ENCODE measurements around the gene AMPD3.

AMPD3 gene

GRCh38 chr11:10476342-10476741, 21.3 kb downstream of the AMPD3 start:
- H3K36me3 ChIP-seq (replicated peaks; ENCODE audit: insufficient read depth, low read length), result no peaks in the 10 kb centered on the region
- H3K27ac ChIP-seq (ENCODE audit: low read length), result no peak overlapping the region
- no peaks in the 10 kb centered on the region for H3K4me1 ChIP-seq (ENCODE audit: low read length)
- no peak overlapping the region for H3K9ac ChIP-seq (ENCODE audit: low read length)
- H3K9me3 ChIP-seq (replicated peaks; ENCODE audit: insufficient read depth, low read length), result no peaks in the 10 kb centered on the region
- H2AFZ ChIP-seq (ENCODE audit: low read length), result no peak overlapping the region
- H3K9me2 ChIP-seq (replicated peaks; ENCODE audit: insufficient read depth, low read length), result no peaks in the 10 kb centered on the region
- TF ChIP-seq CTCF (IDR thresholded peaks at IDR 0.05; ENCODE audit: low read length) (no peak), EZH2 (optimal IDR thresholded peaks at IDR 0.05; ENCODE audit: low read depth, low read length) (no peak)
- H3K79me2 ChIP-seq (ENCODE audit: low read length), result no peaks in the 10 kb centered on the region; the same call in 1 of the 2 replicates
- H3K4me2 ChIP-seq (ENCODE audit: low read depth, low read length), result no peak overlapping the region
- no peaks in the 10 kb centered on the region for H3K27me3 ChIP-seq (replicated peaks; ENCODE audit: insufficient read depth, low read length)
- H3F3A ChIP-seq (ENCODE audit: insufficient read depth, low read length), result no peaks in the 10 kb centered on the region
- no peak for DNase-seq
- no peak overlapping the region for H3K4me3 ChIP-seq (ENCODE audit: low read length)
- H4K20me1 ChIP-seq (ENCODE audit: insufficient read depth, low read length), result no peaks in the 10 kb centered on the region; the same call in 1 of the 2 replicates

GRCh38 chr11:10476927-10477689, 22.0 kb downstream of the AMPD3 start:
- H3K9me2 ChIP-seq (replicated peaks; ENCODE audit: insufficient read depth, low read length), result no peaks in the 10 kb centered on the region
- DNase-seq, result no peak
- no peak for TF ChIP-seq CTCF (IDR thresholded peaks at IDR 0.05; ENCODE audit: low read length)
- TF ChIP-seq EZH2 (optimal IDR thresholded peaks at IDR 0.05; ENCODE audit: low read depth, low read length), result no peak
- TF ChIP-seq EZH2phosphoT487 (IDR thresholded peaks at IDR 0.05; ENCODE audit: low read length), result no peak
- H3K27ac ChIP-seq (ENCODE audit: low read length), result no peak overlapping the region
- H3K36me3 ChIP-seq (replicated peaks; ENCODE audit: insufficient read depth, low read length), result no peaks in the 10 kb centered on the region
- H3F3A ChIP-seq (ENCODE audit: insufficient read depth, low read length), result no peaks in the 10 kb centered on the region
- H3K4me3 ChIP-seq (ENCODE audit: low read length), result no peak overlapping the region
- H3K79me2 ChIP-seq (ENCODE audit: low read length), result no peaks in the 10 kb centered on the region; the same call in 1 of the 2 replicates
- no peaks in the 10 kb centered on the region for H3K27me3 ChIP-seq (replicated peaks; ENCODE audit: insufficient read depth, low read length)
- H3K4me2 ChIP-seq (ENCODE audit: low read depth, low read length), result no peak overlapping the region
- no peaks in the 10 kb centered on the region; the same call in 1 of the 2 replicates for H4K20me1 ChIP-seq (ENCODE audit: insufficient read depth, low read length)
- H3K9ac ChIP-seq (ENCODE audit: low read length), result no peak overlapping the region
- no peak overlapping the region for H2AFZ ChIP-seq (ENCODE audit: low read length)
- H3K4me1 ChIP-seq (ENCODE audit: low read length), result no peaks in the 10 kb centered on the region
- H3K9me3 ChIP-seq (replicated peaks; ENCODE audit: insufficient read depth, low read length), result no peaks in the 10 kb centered on the region

- Histone ChIP-seq H3K9ac (ENCODE audit: low read length) (no peak overlapping the region), H3K4me2 (ENCODE audit: low read depth, low read length) (no peak overlapping the region), H3K4me3 (ENCODE audit: low read length) (no peak overlapping the region), H4K20me1 (ENCODE audit: insufficient read depth, low read length) (no peaks in the 10 kb centered on the region; the same call in 1 of the 2 replicates), H2AFZ (ENCODE audit: low read length) (no peak overlapping the region), H3F3A (ENCODE audit: insufficient read depth, low read length) (no peaks in the 10 kb centered on the region), H3K27me3 (replicated peaks; ENCODE audit: insufficient read depth, low read length) (no peaks in the 10 kb centered on the region), H3K4me1 (ENCODE audit: low read length) (no peaks in the 10 kb centered on the region), H3K9me3 (replicated peaks; ENCODE audit: insufficient read depth, low read length) (no peaks in the 10 kb centered on the region), H3K9me2 (replicated peaks; ENCODE audit: insufficient read depth, low read length) (no peaks in the 10 kb centered on the region), H3K36me3 (replicated peaks; ENCODE audit: insufficient read depth, low read length) (no peaks in the 10 kb centered on the region), H3K79me2 (ENCODE audit: low read length) (no peaks in the 10 kb centered on the region; the same call in 1 of the 2 replicates), H3K27ac (ENCODE audit: low read length) (no peak overlapping the region)
- no peak for DNase-seq
- no peak for TF ChIP-seq EZH2 (optimal IDR thresholded peaks at IDR 0.05; ENCODE audit: low read depth, low read length)
- no peak for TF ChIP-seq EZH2phosphoT487 (IDR thresholded peaks at IDR 0.05; ENCODE audit: low read length)
- TF ChIP-seq CTCF (IDR thresholded peaks at IDR 0.05; ENCODE audit: low read length), result no peak
Measured at GRCh38 chr11:10477690-10478046, 22.6 kb downstream of the AMPD3 start.

Data from MM.1S (cell line).